Choroid plexus epithelial cell (primary cell): ENCODE results near the gene FAHD2A.

Source experiments
- DNase-seq: peaks from one replicate; pipeline ENCODE4 v3.0.0-alpha.2; 2010; ENCODE audit warnings: low read depth
- H3K4me3 ChIP-seq: 2 replicates; pipeline ENCODE4 v1.5.1; 2011; ENCODE audit warnings: low read depth, mild to moderate bottlenecking, control low read depth, low read length, moderate library complexity
- TF ChIP-seq, protein P1 (sequence below): conservative IDR thresholded peaks from 2 replicates; pipeline ENCODE4 v1.5.1; 2011; ENCODE audit warnings: low read depth, mild to moderate bottlenecking, control low read depth, inconsistent platforms, low read length, moderate library complexity

Gene FAHD2A

GRCh38 chr2:95366514-95366913 is 36.0 kb upstream of the FAHD2A start:
- no peak overlapping the region for H3K4me3 ChIP-seq
- TF ChIP-seq, protein P1, sequence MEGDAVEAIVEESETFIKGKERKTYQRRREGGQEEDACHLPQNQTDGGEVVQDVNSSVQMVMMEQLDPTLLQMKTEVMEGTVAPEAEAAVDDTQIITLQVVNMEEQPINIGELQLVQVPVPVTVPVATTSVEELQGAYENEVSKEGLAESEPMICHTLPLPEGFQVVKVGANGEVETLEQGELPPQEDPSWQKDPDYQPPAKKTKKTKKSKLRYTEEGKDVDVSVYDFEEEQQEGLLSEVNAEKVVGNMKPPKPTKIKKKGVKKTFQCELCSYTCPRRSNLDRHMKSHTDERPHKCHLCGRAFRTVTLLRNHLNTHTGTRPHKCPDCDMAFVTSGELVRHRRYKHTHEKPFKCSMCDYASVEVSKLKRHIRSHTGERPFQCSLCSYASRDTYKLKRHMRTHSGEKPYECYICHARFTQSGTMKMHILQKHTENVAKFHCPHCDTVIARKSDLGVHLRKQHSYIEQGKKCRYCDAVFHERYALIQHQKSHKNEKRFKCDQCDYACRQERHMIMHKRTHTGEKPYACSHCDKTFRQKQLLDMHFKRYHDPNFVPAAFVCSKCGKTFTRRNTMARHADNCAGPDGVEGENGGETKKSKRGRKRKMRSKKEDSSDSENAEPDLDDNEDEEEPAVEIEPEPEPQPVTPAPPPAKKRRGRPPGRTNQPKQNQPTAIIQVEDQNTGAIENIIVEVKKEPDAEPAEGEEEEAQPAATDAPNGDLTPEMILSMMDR, result no peak
- no peak for DNase-seq

GRCh38 chr2:95372216-95372829 is 30.2 kb upstream of the FAHD2A start:
- TF ChIP-seq, protein P1, result no peak
- H3K4me3 ChIP-seq, result no peak overlapping the region
- DNase-seq, result no peak

GRCh38 chr2:95372845-95373244 is 29.7 kb upstream of the FAHD2A start:
- no peak for DNase-seq
- TF ChIP-seq, protein P1, result no peak
- no peak overlapping the region for H3K4me3 ChIP-seq

DNA sequence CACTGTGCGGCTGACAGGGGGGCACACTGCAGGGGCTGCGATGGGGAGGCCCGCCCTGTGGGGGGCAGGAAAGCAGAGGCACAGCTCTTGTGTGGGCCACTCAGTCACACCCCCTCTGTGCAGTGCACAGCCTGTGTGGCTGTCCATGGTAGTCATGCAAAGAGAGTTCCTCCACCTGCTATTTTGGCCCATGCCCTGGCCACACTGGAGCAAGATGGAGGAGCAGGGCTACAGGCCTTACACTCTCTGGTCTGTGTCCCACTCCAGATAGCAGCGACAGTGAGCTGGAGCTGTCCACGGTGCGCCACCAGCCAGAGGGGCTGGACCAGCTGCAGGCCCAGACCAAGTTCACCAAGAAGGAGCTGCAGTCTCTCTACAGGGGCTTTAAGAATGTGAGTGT is 28.5 kb upstream of the FAHD2A start:
- no peak overlapping the region for H3K4me3 ChIP-seq
- no peak for DNase-seq
- TF ChIP-seq, protein P1, result no peak

DNA sequence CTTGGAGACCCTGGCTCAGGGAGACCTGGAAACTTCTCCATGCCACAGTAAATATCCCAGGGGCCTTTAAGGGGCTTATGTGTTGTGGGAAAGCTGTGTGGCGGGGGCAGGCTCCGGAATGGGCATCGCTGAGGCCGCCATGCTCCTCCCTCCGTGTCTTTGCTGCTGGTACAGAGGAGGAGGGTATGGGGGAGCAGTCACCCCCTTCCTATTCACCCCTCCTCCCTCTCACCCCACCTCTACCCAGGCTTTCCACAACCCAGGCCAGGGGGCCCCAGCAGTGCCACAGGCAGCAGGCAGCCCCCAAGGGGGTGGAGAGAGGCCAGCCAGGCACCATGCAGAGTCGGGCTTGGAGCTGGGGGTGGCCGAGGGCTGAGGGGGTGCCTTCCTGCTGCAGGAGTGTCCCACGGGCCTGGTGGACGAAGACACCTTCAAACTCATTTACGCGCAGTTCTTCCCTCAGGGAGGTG is 28.0 kb upstream of the FAHD2A start:
- TF ChIP-seq, protein P1, result no peak
- DNase-seq, result no peak
- no peak overlapping the region for H3K4me3 ChIP-seq

DNA sequence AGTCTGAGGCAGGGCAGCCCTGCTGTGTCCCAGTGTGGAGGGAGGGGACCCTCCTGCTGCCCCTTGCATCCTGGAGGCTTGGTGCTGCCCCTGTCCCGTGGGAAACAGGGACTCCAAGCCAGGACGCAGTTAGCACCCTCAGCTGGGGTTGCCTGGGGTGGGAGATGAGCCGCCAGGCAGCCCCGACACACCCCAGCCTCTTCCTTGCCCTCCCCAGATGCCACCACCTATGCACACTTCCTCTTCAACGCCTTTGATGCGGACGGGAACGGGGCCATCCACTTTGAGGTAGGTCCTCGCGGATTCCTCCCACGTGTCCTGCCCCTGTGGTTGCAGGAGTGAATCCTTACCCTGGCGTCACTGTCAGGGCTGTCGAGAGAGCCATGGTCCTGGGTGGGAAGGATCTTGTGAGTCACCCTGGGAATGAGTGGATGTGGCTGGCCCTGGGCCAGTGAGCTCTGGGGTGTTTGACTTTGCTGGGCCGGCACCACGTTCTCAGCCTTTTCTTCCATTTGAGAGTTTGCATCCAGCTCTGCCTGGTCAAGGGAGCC is 27.5 kb upstream of the FAHD2A start:
- H3K4me3 ChIP-seq, result no peak overlapping the region
- TF ChIP-seq, protein P1, result no peak
- DNase-seq, result no peak
